GM21423 (cell line): ENCODE data around the gene SEPTIN12.
A peak's percentile ranks its signal among the peaks of the same experiment; 100 is the strongest.

Experiments used
- ATAC-seq: cut with Tn5 transposase; IDR thresholded peaks from one replicate; pipeline ENCODE4 v1.9.1; 2021; ENCODE audit warnings: mild to moderate bottlenecking, moderate library complexity; ENCODE audit not compliant: unreplicated experiment

SEPTIN12 gene

GRCh38 chr16:4803401-4803844 is 15.3 kb upstream of the SEPTIN12 start:
- ATAC-seq, result no peak

GRCh38 chr16:4802659-4803287 is 14.6 kb upstream of the SEPTIN12 start:
- peak; percentile 88 for ATAC-seq

DNA sequence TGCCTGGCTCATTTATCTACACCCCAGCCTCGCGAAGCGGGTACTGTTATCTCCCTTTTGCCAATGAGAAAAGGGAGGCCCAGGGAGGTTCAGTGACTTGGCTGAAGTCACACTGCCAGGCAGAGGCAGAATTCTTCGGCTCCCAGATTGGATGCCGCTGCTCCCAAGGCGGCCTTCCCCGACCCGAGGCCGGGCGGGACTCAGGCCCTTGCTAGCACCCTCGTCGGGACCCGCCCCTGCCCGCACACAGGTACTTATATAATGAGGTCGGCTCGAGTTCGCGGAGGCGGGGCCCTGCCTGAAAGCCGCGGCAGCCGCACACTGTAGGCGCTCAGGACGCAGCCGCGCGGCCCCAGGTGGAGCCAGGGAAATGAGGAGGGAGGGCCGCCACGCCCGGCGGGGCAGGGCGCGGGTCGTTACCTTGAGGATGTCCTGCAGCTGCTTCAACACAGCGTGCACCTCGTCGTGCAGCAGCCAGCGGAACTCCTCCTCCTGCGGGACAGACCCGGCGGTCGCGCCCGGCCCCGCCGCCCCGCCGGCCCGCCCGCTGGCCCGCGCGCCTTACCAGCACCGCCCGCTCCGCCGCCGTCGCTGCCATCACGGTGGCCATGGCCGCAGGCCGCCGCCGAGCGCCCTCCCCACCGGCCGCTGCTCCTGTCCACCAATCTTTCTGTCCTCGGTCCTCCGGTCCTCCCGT is 14.0 kb upstream of the SEPTIN12 start, which contains the start of gene ROGDI:
Gene ROGDI, minus strand, starts transcription at position 672 of the 697 bp plus-strand sequence. Its CDS starts 62 bp downstream, at position 610.
- peak; percentile 50 for ATAC-seq

DNA sequence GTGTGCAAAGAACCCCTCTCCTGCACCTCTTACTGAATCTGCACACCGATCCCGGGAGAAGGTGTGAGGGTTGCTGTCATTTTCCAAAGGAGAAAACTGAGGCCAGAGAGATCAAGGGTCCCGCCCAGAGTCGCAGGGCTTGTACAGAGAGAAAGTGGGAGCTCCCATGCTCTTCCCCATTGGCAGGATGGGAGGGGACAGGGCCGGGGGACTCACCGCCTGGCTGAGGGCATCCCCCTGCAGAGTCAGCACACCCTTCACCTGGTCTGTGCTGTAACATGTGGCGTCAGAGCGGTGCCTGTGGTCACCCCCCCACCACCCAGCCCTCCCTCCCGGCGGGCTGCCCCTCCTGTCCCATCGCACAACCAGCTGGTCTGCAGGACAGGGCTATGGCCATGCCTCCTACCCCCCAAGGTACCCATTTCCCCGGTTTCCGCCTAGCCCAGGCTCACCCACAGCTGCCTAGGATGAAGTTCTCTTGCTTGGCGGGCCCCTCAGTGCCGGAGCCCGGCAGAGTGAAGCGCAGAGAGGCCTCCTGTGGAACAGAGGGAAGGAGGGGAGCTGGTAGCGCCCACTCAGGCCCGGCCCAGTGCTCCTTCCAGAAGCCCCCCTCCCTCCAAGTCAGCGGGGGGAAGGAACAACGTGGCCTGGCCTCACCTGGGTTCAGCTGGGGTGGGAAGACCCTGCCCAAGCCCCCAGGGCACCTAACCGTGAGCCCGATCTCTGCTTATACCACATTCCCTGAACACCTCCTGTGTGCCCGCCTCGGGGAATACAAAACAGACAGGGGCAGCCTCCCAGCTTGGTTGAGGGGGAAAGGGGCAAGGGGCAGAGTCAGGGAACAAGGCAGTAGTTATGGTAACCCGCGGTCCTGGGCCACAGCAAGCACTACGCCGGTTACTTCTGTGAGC is 13.2 kb upstream of the SEPTIN12 start:
- ATAC-seq, result no peak

- ATAC-seq, result no peak
These were observed 12.3 kb upstream of the SEPTIN12 start for GRCh38 chr16:4800290-4801041.

- ATAC-seq, result no peak
These were observed 11.2 kb upstream of the SEPTIN12 start for GRCh38 chr16:4799171-4799855.

- no peak for ATAC-seq
These were observed 10.3 kb upstream of the SEPTIN12 start for GRCh38 chr16:4798456-4798855.

GRCh38 chr16:4797805-4798252 is 9.7 kb upstream of the SEPTIN12 start:
- no peak for ATAC-seq

DNA sequence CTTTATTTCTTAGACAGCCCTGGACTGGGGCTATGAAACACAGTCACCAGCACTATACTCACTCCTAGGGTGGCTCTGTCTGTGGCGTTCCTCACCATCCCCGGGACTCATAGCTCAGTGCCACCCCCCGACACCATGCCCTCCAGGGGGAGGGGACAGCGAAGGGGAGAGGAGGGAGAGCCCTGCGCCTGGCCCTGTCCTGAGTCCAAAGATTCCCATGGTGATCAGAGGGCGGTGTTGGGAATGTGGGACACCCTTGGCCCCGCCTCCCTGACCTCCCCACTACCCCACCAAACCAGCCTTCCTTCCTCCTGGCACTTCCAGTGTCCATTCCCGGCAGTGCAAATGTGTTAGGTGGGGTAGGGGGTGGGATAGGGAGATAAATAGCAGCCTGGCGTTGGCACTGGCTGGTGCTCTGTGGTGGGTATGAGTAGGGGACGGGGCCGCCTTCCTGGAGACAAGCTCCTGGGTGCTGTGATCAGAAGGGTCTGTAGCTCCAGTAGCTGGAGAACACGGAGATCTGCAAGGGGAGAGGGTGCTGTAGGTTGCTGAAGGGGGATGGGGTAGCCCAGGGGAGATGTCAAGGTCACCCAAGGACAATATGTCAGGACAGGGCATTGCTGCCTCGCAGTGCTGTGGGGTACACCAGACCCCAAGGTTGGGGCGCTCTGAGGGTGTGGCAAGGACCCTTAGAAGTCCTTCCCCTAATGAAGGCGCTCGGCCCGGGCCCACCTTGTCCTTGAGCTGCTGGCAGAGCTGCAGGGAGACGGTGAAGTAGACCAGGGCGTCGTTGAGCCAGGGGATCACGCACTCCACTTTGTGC is 9.0 kb upstream of the SEPTIN12 start:
- no peak for ATAC-seq

- no peak for ATAC-seq
These were observed 7.9 kb upstream of the SEPTIN12 start for GRCh38 chr16:4795828-4796572.

GRCh38 chr16:4795181-4795827 is 7.2 kb upstream of the SEPTIN12 start, which contains the start of gene SMIM22:
Gene SMIM22, plus strand, starts transcription at chr16:4795369. Its CDS starts 366 bp downstream, at chr16:4795735.
- ATAC-seq, result no peak

- no peak for ATAC-seq
These were observed 4.9 kb upstream of the SEPTIN12 start for GRCh38 chr16:4792951-4793513.

GRCh38 chr16:4790871-4791270 is 2.7 kb upstream of the SEPTIN12 start:
- no peak for ATAC-seq

GRCh38 chr16:4790261-4790660 is 2.1 kb upstream of the SEPTIN12 start:
- no peak for ATAC-seq

- ATAC-seq, result no peak
These were observed 765 bp upstream of the SEPTIN12 start for GRCh38 chr16:4788910-4789309.

GRCh38 chr16:4788489-4788889 is 344 bp upstream of the SEPTIN12 start:
- no peak for ATAC-seq

DNA sequence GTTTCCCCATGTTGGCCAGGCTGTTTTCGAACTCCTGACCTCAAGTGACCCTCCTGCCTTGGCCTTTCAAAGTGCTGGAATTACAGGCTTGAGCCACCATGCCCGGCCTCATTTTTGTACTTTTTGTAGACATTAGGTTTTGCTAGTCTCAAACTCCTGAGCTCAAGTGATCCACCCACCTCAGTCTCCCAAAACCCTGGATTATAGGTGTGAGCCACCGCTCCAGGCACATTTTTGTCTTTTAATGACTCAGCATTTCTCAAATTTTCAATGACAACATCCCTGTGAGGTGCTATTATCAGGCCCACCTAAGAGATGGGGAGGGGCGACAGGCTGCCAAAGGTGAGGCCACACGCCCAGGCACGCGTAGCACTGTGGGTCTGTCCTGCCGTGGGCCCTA is 1.1 kb downstream of the SEPTIN12 start:
- ATAC-seq, result no peak
